GM21423 (cell line): ENCODE results near the gene ATP8B3.
"Not testable (repeated sequence)": the region's sequence is repeated elsewhere in the genome, so short reads cannot be mapped to it uniquely, and the experiment has no call there.

Experiments used
- ATAC-seq: cut with Tn5 transposase; IDR thresholded peaks from one replicate; pipeline ENCODE4 v1.9.1; 2021; ENCODE audit warnings: mild to moderate bottlenecking, moderate library complexity; ENCODE audit not compliant: unreplicated experiment

Gene ATP8B3

DNA sequence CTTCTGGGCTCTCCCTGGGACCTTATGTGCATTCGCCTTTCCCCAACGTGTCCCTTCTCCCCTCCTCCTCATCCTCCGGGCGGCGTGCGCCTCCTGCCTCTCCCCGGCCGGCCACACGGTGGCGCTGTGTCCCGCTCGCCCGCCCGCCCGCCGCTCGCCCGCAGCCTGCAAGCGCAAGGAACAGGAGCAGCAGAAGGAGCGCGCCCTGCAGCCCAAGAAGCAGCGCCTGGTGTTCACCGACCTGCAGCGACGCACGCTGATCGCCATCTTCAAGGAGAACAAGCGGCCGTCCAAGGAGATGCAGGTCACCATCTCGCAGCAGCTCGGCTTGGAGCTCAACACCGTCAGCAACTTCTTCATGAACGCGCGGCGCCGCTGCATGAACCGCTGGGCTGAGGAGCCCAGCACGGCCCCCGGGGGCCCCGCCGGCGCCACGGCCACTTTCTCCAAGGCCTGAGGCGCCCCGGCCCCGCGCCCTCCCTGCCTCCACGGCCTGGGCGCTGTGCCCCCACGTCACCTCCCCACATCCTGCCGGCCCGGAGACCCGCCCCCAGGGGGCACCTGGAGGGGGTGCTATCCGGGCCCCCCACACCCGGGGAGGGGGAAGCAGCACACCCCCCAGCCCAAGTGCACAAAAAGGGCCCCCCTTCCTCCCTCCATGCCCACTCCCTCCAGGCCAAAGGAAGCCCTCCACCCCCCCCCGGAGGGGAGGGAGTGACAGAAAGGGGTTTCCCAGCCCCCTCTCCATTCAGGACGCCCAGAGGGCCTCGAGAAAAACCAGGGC lies 36.9 kb downstream of the ATP8B3 start:
- no peak for ATAC-seq

DNA sequence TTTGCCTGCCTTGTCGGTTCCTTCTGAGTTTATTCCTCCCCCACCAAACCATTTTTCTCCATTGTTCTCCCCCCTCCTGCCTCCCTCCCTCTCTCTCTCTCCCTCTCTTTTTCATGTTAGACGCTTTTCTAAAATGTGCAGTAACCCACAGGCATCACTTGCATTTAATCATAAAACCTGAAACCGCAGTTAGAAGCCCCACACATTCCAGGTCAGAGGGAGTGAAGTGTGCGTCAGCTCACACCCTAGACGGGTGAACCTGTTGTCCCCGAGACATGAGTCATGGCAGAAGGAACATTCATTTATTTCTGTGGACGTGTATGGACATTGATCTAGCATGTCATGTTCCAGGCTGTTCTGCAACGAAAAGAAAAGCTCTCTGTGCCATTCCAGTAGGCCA lies 38.9 kb downstream of the ATP8B3 start:
- no peak for ATAC-seq

GRCh38 chr19:1770866-1771576 lies 41.1 kb downstream of the ATP8B3 start:
- no peak for ATAC-seq

DNA sequence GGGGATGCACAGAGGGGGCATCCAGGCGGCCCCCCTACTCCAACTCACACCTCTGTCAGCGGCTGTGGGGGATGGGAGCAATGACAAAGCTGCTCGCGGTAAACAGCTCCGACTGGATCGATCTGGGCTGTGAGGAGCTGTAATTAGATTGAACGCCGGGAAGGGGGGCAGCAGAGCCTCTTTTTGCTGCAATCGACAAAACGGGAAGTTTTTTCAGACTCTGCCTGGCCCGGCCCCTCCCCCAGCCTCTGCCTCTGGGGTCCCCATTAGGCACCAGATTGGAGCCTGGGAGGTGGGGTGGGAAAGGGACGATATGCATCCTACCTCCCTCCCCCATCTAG lies 42.5 kb downstream of the ATP8B3 start:
- no peak for ATAC-seq

GRCh38 chr19:1768918-1769644 lies 43.0 kb downstream of the ATP8B3 start:
- no peak for ATAC-seq

GRCh38 chr19:1768248-1768647 lies 43.8 kb downstream of the ATP8B3 start:
- ATAC-seq, result no peak

DNA sequence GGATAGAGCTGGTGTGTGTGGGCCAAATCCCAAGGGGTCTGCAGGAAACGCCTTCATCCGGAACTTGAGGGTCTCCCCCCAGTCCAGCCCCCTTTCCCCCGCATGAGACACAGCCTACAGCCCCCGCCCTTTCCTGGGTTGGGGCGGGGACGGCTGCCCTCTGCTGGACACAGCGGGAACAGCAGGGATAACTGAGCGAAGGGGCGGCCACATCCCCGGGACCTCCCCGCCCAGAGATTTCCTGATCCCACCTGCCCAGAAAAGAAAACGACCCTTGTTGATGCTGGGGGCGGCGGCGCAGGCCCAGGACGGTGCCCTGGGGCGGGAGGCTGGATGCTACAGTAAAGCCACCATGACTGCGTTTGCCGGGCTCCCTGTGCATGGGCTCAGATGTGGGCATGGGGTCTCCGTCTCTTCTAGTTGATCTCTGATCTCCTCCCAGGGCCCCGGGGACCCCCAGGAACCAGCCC lies 44.6 kb downstream of the ATP8B3 start:
- ATAC-seq, result no peak

GRCh38 chr19:1766800-1767352 lies 45.2 kb downstream of the ATP8B3 start:
- ATAC-seq, result no peak

DNA sequence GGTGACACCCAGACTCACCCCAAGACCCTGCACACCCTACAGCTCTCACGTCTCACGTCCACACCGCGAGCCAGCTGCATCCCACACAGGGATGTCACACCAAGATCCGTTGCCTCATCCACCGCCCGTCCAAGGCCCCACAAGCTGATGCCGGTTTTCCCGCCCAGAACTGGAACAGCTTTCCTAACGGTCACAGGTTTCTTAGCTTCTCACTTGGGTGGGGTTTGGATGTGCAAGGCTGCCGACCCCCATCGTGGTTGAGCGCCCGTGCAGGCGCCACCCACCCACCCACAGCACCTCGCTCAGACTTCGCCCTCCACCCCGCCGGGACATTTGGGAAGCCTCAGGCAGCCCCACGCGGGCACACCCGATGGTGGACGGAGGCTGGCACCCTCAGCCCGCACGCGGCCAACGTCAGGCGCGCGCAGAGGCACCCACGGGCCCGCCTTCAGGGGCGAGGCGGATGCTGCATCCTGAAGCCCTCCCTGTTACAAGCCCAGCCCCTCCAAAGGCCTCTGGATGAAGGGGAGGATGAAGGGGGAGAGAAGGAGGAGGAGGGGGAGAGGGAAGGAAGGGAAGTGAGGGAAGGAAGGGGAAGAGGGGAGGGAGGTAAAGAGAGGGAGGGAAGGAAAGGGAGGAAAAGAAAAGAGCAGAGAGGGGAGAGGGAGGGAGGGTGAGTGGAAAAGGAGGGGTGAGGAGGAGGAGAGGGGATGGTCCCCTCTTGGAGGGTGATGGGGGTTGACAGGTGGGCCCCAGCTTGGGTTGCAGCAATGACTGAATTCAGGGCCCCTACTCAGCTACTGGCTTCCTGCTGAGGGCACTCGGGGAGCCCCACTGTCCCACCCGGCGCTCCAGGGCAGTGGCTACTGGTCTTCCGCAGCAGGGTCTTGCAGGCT lies 45.9 kb downstream of the ATP8B3 start:
- ATAC-seq, result no peak

DNA sequence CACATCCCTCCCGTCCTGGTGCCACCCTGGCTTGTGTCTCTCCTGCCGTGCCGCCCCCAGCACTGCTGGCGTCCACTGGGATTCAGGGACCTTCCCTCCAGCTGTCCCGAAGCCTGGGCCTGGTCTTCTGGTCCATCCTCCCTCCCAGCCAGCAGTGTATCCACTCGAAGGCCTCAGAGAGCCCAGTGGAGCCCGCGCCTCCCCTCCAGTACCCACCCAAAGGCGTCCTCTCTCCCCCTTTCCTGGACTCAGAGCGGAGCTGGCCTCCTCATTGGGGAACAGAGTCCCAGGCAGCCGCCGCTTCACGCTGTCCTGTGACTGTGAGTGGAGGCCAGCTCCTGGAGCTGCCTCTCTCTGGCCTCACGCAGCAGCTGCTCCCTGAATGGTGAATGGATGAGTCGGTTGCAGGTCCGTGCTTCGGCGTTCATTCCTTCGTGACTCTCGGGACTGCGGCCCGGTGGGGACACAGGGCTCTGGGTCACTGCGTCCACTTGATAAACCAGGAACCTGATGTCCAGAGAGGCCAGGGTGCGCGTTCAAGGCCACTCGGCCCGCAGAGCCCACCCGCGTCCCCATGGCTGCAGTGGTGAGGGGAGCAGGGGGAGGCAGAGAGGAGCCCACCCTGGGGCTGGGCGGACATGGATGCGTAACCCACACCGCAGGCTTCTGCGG lies 46.7 kb downstream of the ATP8B3 start:
- ATAC-seq, result no peak

DNA sequence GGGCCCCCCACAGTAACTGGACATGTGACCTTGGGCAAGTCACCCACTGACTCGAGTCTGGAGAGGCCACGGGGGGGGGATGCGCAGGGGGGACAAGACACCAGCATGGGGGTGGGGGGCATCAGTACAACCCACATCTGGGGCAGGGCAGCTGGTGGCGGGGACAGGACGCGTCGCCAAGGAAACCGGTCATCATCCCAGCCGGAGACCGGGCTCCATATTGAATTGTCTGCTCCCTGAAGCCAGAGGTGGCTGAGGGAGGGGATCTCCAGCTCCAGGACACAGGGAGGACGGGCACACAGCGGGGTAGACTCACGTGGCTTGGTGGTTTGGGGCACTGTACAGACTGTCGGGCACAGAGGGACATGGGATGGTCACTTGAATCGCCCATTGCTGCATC lies 47.3 kb downstream of the ATP8B3 start:
- ATAC-seq, result no peak

GRCh38 chr19:1763648-1764639 lies 48.1 kb downstream of the ATP8B3 start:
- no peak for ATAC-seq

DNA sequence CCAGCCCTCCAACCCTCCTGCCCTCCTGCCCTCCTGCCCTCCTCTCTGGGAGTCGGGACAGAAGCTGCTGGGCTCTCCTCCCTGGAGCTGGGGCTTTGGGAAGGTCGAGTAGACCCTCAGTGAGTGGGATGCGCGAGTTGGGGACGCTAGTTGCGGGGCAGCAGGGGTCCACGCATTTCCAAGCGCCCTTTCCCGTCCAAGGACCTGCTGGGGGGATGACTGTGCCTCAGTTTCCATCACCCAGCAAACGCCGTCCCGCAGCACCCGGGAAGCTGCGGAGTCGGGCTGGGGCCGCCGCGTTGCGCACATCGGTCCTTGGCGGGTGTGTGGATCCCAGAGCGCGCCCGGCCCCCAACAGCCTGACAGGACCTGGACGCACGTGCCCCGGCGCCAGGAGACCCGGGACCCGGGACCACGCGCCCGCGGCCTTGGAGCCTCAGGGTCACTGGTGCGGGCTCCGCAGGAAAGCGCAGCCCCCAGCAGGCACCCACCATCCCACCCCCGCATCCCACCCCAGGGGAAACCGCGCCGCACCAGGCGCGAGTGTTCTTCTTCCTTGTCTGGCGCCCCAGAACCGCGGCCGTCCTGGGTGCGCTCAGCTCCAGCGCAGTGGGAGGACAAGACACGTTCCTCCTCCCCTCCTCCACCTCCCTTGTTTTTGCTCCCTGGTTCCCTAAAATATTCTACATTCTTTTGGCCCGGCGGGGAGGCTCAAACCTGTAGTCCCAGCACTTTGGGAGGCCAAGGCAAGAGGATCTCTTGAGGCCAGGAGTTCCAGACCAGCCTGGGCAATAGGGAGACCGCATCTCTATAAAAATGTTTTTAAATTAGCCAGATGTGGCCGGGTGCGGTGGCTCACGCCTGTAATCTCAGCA lies 49.6 kb downstream of the ATP8B3 start:
- ATAC-seq, result no peak

GRCh38 chr19:1761528-1762242 lies 50.4 kb downstream of the ATP8B3 start:
- ATAC-seq, result no peak

GRCh38 chr19:1760786-1761527 lies 51.1 kb downstream of the ATP8B3 start:
- not testable (repeated sequence) for ATAC-seq

- no peak for ATAC-seq
These were observed 52.1 kb downstream of the ATP8B3 start for GRCh38 chr19:1760020-1760419.
